ENCODE measurements around the gene PES1. TPM values are rescaled to one million over a fixed set of nuclear protein-coding genes. Genes with fewer than 3 reads are reported as not detected.
"Not testable (repeated sequence)": the region's sequence is repeated elsewhere in the genome, so short reads cannot be mapped to it uniquely, and the experiment has no call there.

Gene PES1
- total RNA-seq, 1 donor from 2014 or later = 40.6 TPM

GRCh38 chr22:30561402-30562189 is 30.1 kb downstream of the PES1 start:
- H3K4me3 Mint-ChIP-seq (ENCODE audit: unreplicated experiment) = no peak overlapping the region
- H3K36me3 Mint-ChIP-seq (ENCODE audit: unreplicated experiment) = no peaks in the 10 kb centered on the region
- no peaks in the 10 kb centered on the region for H3K9me3 Mint-ChIP-seq (ENCODE audit: unreplicated experiment)
- no peak for TF ChIP-seq CTCF (IDR thresholded peaks at IDR 0.05; ENCODE audit: partially characterized antibody, unreplicated experiment)
- H3K27me3 Mint-ChIP-seq (ENCODE audit: unreplicated experiment) = peaks cover 3% of the 10 kb centered on the region
- H3K4me1 Mint-ChIP-seq (ENCODE audit: low read depth, unreplicated experiment) = peaks cover 2% of the 10 kb centered on the region
- DNase-seq = no peak
- no peak overlapping the region for H3K27ac Mint-ChIP-seq (ENCODE audit: unreplicated experiment)

GRCh38 chr22:30560643-30561202 is 31.0 kb downstream of the PES1 start:
- H3K27me3 Mint-ChIP-seq (ENCODE audit: unreplicated experiment); DNase-seq; H3K9me3 Mint-ChIP-seq (ENCODE audit: unreplicated experiment); H3K4me3 Mint-ChIP-seq (ENCODE audit: unreplicated experiment); H3K4me1 Mint-ChIP-seq (ENCODE audit: low read depth, unreplicated experiment); H3K27ac Mint-ChIP-seq (ENCODE audit: unreplicated experiment); H3K36me3 Mint-ChIP-seq (ENCODE audit: unreplicated experiment): not testable (repeated sequence)

GRCh38 chr22:30559889-30560288 is 31.8 kb downstream of the PES1 start:
- H3K9me3 Mint-ChIP-seq (ENCODE audit: unreplicated experiment) = no peaks in the 10 kb centered on the region
- H3K27me3 Mint-ChIP-seq (ENCODE audit: unreplicated experiment) = peaks cover 3% of the 10 kb centered on the region
- H3K4me1 Mint-ChIP-seq (ENCODE audit: low read depth, unreplicated experiment) = peaks cover 2% of the 10 kb centered on the region
- no peak overlapping the region for H3K4me3 Mint-ChIP-seq (ENCODE audit: unreplicated experiment)
- no peaks in the 10 kb centered on the region for H3K36me3 Mint-ChIP-seq (ENCODE audit: unreplicated experiment)
- no peak overlapping the region for H3K27ac Mint-ChIP-seq (ENCODE audit: unreplicated experiment)
- TF ChIP-seq CTCF (IDR thresholded peaks at IDR 0.05; ENCODE audit: partially characterized antibody, unreplicated experiment) = no peak
- DNase-seq = no peak

- H3K36me3 Mint-ChIP-seq (ENCODE audit: unreplicated experiment) = no peaks in the 10 kb centered on the region
- H3K9me3 Mint-ChIP-seq (ENCODE audit: unreplicated experiment) = no peaks in the 10 kb centered on the region
- no peak overlapping the region for H3K4me3 Mint-ChIP-seq (ENCODE audit: unreplicated experiment)
- no peak for TF ChIP-seq CTCF (IDR thresholded peaks at IDR 0.05; ENCODE audit: partially characterized antibody, unreplicated experiment)
- peaks cover 3% of the 10 kb centered on the region for H3K27me3 Mint-ChIP-seq (ENCODE audit: unreplicated experiment)
- no peak for DNase-seq
- H3K27ac Mint-ChIP-seq (ENCODE audit: unreplicated experiment) = no peak overlapping the region
- H3K4me1 Mint-ChIP-seq (ENCODE audit: low read depth, unreplicated experiment) = no peaks in the 10 kb centered on the region
Measured at GRCh38 chr22:30557243-30557642, 34.5 kb downstream of the PES1 start.

GRCh38 chr22:30556388-30556787 is 35.3 kb downstream of the PES1 start:
- no peaks in the 10 kb centered on the region for H3K36me3 Mint-ChIP-seq (ENCODE audit: unreplicated experiment)
- H3K27ac Mint-ChIP-seq (ENCODE audit: unreplicated experiment) = no peak overlapping the region
- no peak for TF ChIP-seq CTCF (IDR thresholded peaks at IDR 0.05; ENCODE audit: partially characterized antibody, unreplicated experiment)
- no peak for DNase-seq
- H3K4me1 Mint-ChIP-seq (ENCODE audit: low read depth, unreplicated experiment) = no peaks in the 10 kb centered on the region
- H3K9me3 Mint-ChIP-seq (ENCODE audit: unreplicated experiment) = no peaks in the 10 kb centered on the region
- H3K27me3 Mint-ChIP-seq (ENCODE audit: unreplicated experiment) = peaks cover 3% of the 10 kb centered on the region
- H3K4me3 Mint-ChIP-seq (ENCODE audit: unreplicated experiment) = no peak overlapping the region

All from glutamatergic neuron (in vitro differentiated cells).